Endothelial cell of umbilical vein (primary cell): ENCODE measurements around the gene ADNP. TPM values are rescaled to one million over a fixed set of nuclear protein-coding genes. Genes with fewer than 3 reads are reported as not detected.

ENCODE experiments used
- BruUV-seq: library from RNA; stranded (reverse); fragments of 400-500 nt; replicated peaks from 2 replicates; lab custom pipeline; 2021; lab: Mats Ljungman, UMichigan
- CTCF ChIA-PET: fragments of 300-600, 350-600 bp; sonication (Branson Sonifier 250); formaldehyde crosslinking; loops from one replicate; lab custom pipeline; 2021; ENCODE audit warnings: antibody characterized with exemption, inconsistent platforms; lab: Charles Lee
- POLR2A ChIA-PET: fragments of 300-600, 350-600 bp; sonication (Branson Sonifier 250); formaldehyde crosslinking; loops from one replicate; lab custom pipeline; 2021; ENCODE audit warnings: antibody characterized with exemption, inconsistent platforms; lab: Charles Lee
- DNase-seq: peaks from one replicate; pipeline ENCODE4 v3.0.0-alpha.2; 2011; ENCODE audit warnings: low read depth, low spot score
- FAIRE-seq: peaks from 2 replicates; lab custom pipeline; 2011; peaks lifted over from hg19 to GRCh38; lab: Jason Lieb, UNC
- H2AFZ ChIP-seq: 2 replicates; pipeline ENCODE4 v1.6.0; 2012; ENCODE audit warnings: low read depth, low read length, control low read depth, inconsistent platforms
- H3K27ac ChIP-seq: 2 replicates; pipeline ENCODE4 v1.5.1; 2011; ENCODE audit warnings: low read depth, mild to moderate bottlenecking, control low read depth, low read length, moderate library complexity; ENCODE audit not compliant: insufficient read depth
- H3K27me3 ChIP-seq, 2 experiments: 2 replicates each; pipeline versions ENCODE4 v1.6.0 to v1.6.1; 2011; ENCODE audit warnings: low read length in 2 of 2, mixed read lengths in 1 of 2; ENCODE audit not compliant: control insufficient read depth in 2 of 2, insufficient read depth in 2 of 2
- H3K36me3 ChIP-seq, 2 experiments: 2 replicates in 1 of 2; 3 replicates in 1 of 2; pipeline ENCODE4 v1.5.1; 2011; ENCODE audit warnings: low read length in 2 of 2, mild to moderate bottlenecking in 1 of 2, moderate library complexity in 1 of 2; ENCODE audit not compliant: control insufficient read depth in 2 of 2, insufficient read depth in 2 of 2; ENCODE audit errors: extremely low read depth in 1 of 2
- H3K4me1 ChIP-seq: 3 replicates; pipeline ENCODE4 v1.5.1; 2011; ENCODE audit warnings: mild to moderate bottlenecking, low read length; ENCODE audit not compliant: control insufficient read depth, insufficient read depth; ENCODE audit errors: extremely low read depth
- H3K4me2 ChIP-seq: 2 replicates; pipeline ENCODE4 v1.6.1; 2011; ENCODE audit warnings: low read length, control low read depth, mixed read lengths; ENCODE audit not compliant: insufficient read depth
- H3K4me3 ChIP-seq, 3 experiments: fragments of 200-600 bp in 1 of 3; sonication (generic), shearing (Covaris generic) in 1 of 3; replicated peaks in 1 of 3; 2 replicates each; pipeline ENCODE4 v1.5.1; 2011 to 2016; ENCODE audit warnings: control low read depth in 3 of 3, low read length in 3 of 3, mild to moderate bottlenecking in 2 of 3, inconsistent platforms in 1 of 3, low read depth in 1 of 3, moderate library complexity in 1 of 3; ENCODE audit not compliant: insufficient read depth in 1 of 3
- H3K79me2 ChIP-seq: 2 replicates; pipeline ENCODE4 v1.6.0; 2012; ENCODE audit warnings: low read length, inconsistent platforms; ENCODE audit not compliant: control insufficient read depth, insufficient read depth
- H3K9ac ChIP-seq: replicated peaks from 2 replicates; pipeline ENCODE3; 2011; ENCODE audit warnings: low read length, control low read depth; ENCODE audit not compliant: insufficient read depth; ENCODE audit errors: extremely low read depth
- H3K9me1 ChIP-seq: replicated peaks from 3 replicates; pipeline ENCODE4 v1.6.0; 2011; ENCODE audit warnings: mild to moderate bottlenecking, low read length; ENCODE audit not compliant: control insufficient read depth, insufficient read depth; ENCODE audit errors: extremely low read depth
- H3K9me3 ChIP-seq: replicated peaks from 2 replicates; pipeline ENCODE4 v1.5.1; 2012; ENCODE audit warnings: low read length, inconsistent platforms; ENCODE audit not compliant: control insufficient read depth, insufficient read depth
- H4K20me1 ChIP-seq: replicated peaks from 2 replicates; pipeline ENCODE3; 2011; ENCODE audit warnings: mild to moderate bottlenecking, low read length; ENCODE audit not compliant: control insufficient read depth, insufficient read depth; ENCODE audit errors: extremely low read depth
- CTCF ChIP-seq, 2 donors: IDR thresholded peaks; 1 replicate in 1 of 2; 2 replicates in 1 of 2; pipeline ENCODE4 v1.5.1; 2011; ENCODE audit warnings: low read length in 2 of 2, mild to moderate bottlenecking in 2 of 2, moderate library complexity in 2 of 2, control low read depth in 1 of 2, inconsistent platforms in 1 of 2, low read depth in 1 of 2; ENCODE audit not compliant: insufficient read depth in 1 of 2; ENCODE audit errors: extremely low read depth in 1 of 2
- EZH2 ChIP-seq: IDR thresholded peaks from 2 replicates; pipeline ENCODE4 v1.6.1; 2012; ENCODE audit warnings: borderline replicate concordance, low read depth, mild to moderate bottlenecking, moderate library complexity, low read length, inconsistent platforms; ENCODE audit not compliant: severe bottlenecking
- FOS ChIP-seq: IDR thresholded peaks from 2 replicates; pipeline ENCODE4 v1.6.1; 2011; ENCODE audit warnings: mild to moderate bottlenecking, low read length, moderate library complexity, borderline replicate concordance; ENCODE audit not compliant: insufficient read depth
- GATA2 ChIP-seq: IDR thresholded peaks from 2 replicates; pipeline ENCODE4 v1.7.0; 2011; ENCODE audit warnings: low read depth, mild to moderate bottlenecking, moderate library complexity, mixed read lengths, low read length; ENCODE audit not compliant: insufficient read length, insufficient read depth
- JUN ChIP-seq: IDR thresholded peaks from 2 replicates; pipeline ENCODE4 v1.6.1; 2011; ENCODE audit warnings: borderline replicate concordance, low read depth; ENCODE audit not compliant: insufficient read length, insufficient read depth
- MAX ChIP-seq: IDR thresholded peaks from 2 replicates; pipeline ENCODE4 v1.6.1; 2011; ENCODE audit not compliant: insufficient read depth, insufficient read length
- MYC ChIP-seq: IDR thresholded peaks from one replicate; pipeline ENCODE4 v1.6.1; 2011; ENCODE audit warnings: mild to moderate bottlenecking, low read depth, low read length
- POLR2A ChIP-seq: IDR thresholded peaks from 2 replicates; pipeline ENCODE4 v1.6.1; 2012; ENCODE audit warnings: low read depth, mild to moderate bottlenecking, control low read depth, low read length
- POLR2AphosphoS5 ChIP-seq: IDR thresholded peaks from 2 replicates; pipeline ENCODE4 v1.6.1; 2012; ENCODE audit warnings: low read depth, mild to moderate bottlenecking, control low read depth, low read length, moderate library complexity; ENCODE audit not compliant: insufficient read depth
- dilution Hi-C: fragments of 300-500 bp; cut with MboI; formaldehyde crosslinking; loops from one replicate; pipeline ENCODE4 v1.15.0; 2019; ENCODE audit warnings: low sequenced_read_pairs; ENCODE audit not compliant: extremely low pct_ligation_motif_present
- intact Hi-C: fragments of 100-400 bp; cut with micrococcal nuclease; formaldehyde crosslinking; loops from one replicate; pipeline ENCODE4 v1.10.0; 2022
- polyA plus RNA-seq, 4 experiments: library from polyadenylated mRNA; depleted of rRNA in 3 of 4; stranded (reverse) in 3 of 4; unstranded in 1 of 4; fragments of >200 nt; gene quantifications; 2 replicates each; pipeline versions ENCODE4 v1.2.1 to v1.2.3, GENCODE V29; 2011 to 2012; ENCODE audit warnings: missing spikeins in 1 of 4
- small RNA-seq: library from RNA; depleted of rRNA; stranded (forward); fragments of <200 nt; gene quantifications from one replicate; pipeline ENCODE3, GENCODE V24; 2012; ENCODE audit warnings: low replicate concordance, low read depth; ENCODE audit not compliant: insufficient read depth, insufficient read length
- total RNA-seq: library from RNA; stranded (reverse); gene quantifications from 2 replicates; pipeline ENCODE4 v1.2.3, GENCODE V29; 2021

Gene ADNP
- total and polyA plus RNA-seq, 2 donors (not counting 3 experiments of a cell fraction or from before 2014, with no cell fraction given) = 17.8 to 66.0 TPM

GRCh38 chr20:50842821-50843220 is 88.4 kb downstream of the ADNP start:
- Histone ChIP-seq H3K79me2 (no peaks in the 10 kb centered on the region), H3K4me1 (peaks cover 5% of the 10 kb centered on the region), H3K4me2 (no peak overlapping the region), H3K4me3 (no peak overlapping the region), H3K27ac (no peak overlapping the region), H2AFZ (no peak overlapping the region), H3K9ac (no peak overlapping the region), H4K20me1 (no peaks in the 10 kb centered on the region), H3K36me3 (no peaks in the 10 kb centered on the region), H3K27me3 (no peaks in the 10 kb centered on the region), H3K9me1 (no peaks in the 10 kb centered on the region), H3K9me3 (no peaks in the 10 kb centered on the region)
- no peak for TF ChIP-seq POLR2AphosphoS5
- no peak for TF ChIP-seq EZH2
- no peak for TF ChIP-seq MAX
- TF ChIP-seq MYC = no peak
- no peak for TF ChIP-seq JUN
- no peak for TF ChIP-seq GATA2
- no peak for TF ChIP-seq FOS
- no peak for TF ChIP-seq POLR2A
- no peak for TF ChIP-seq CTCF (IDR thresholded peaks at IDR 0.05; ENCODE audit: extremely low read depth in 1 of 2, insufficient read depth in 1 of 2, low read depth in 1 of 2, low read length in 2 of 2)
- no peak for DNase-seq
- no TSS peak for BruUV-seq
- dilution Hi-C loops (no loop called here), intact Hi-C loops (no loop called here)
- ChIA-PET POLR2A (no interaction called here), CTCF (interaction anchor here (1.6 kb wide), 1 partner anchor 48 kb away, joined by 4 read pairs; the partner anchor contains the start of gene BCAS4)
- no peak for FAIRE-seq

Small RNA genes lying within 50 kb of the gene (small RNA-seq; reads per million reads assigned to genes)
- gene TMSB4XP6 = not detected

Other genes starting within 250 kb of the ADNP start
- not detected in 2 replicates for gene RIPOR3, start 239.9 kb downstream of the ADNP start, total RNA-seq
- gene RIPOR3, start 239.9 kb downstream of the ADNP start, polyA plus RNA-seq = not detected in 2 replicates
- gene PARD6B, start 199.9 kb downstream of the ADNP start, total RNA-seq = 0.07 TPM in 1 of 2 replicates, not detected in the other
- gene PARD6B, start 199.9 kb downstream of the ADNP start, polyA plus RNA-seq = 0.03 TPM in 1 of 2 replicates, not detected in the other
- 0.85 and 1.5 TPM in 2 replicates for gene BCAS4, start 136.4 kb downstream of the ADNP start, total RNA-seq
- gene BCAS4, start 136.4 kb downstream of the ADNP start, polyA plus RNA-seq = 1.0 and 1.2 TPM in 2 replicates
- gene DPM1, start 27.1 kb upstream of the ADNP start, total RNA-seq = 38.7 and 41.9 TPM in 2 replicates
- 21.4 and 33.9 TPM in 2 replicates for gene DPM1, start 27.1 kb upstream of the ADNP start, polyA plus RNA-seq
- gene MOCS3, start 27.4 kb upstream of the ADNP start, total RNA-seq = 3.6 and 4.2 TPM in 2 replicates
- gene MOCS3, start 27.4 kb upstream of the ADNP start, polyA plus RNA-seq = 3.2 and 4.0 TPM in 2 replicates
- gene KCNG1, start 91.7 kb upstream of the ADNP start, total RNA-seq = 0.37 and 1.1 TPM in 2 replicates
- gene KCNG1, start 91.7 kb upstream of the ADNP start, polyA plus RNA-seq = 0.22 and 0.24 TPM in 2 replicates